Heart right ventricle (tissue), 16 donors: ENCODE results near the gene FAM234B. TPM values are rescaled to one million over a fixed set of nuclear protein-coding genes. Genes with fewer than 3 reads are reported as not detected.

Experiments used
- ATAC-seq, 8 donors: fragments of 200-7000 bp; cut with Tn5 transposase; one replicate each; pipeline ENCODE4 v1.9.1; 2020; ENCODE audit warnings: mild to moderate bottlenecking in 8 of 8, moderate library complexity in 8 of 8, moderate number of reproducible peaks in 1 of 8
- DNase-seq, 2 donors: peaks; one replicate each; pipeline ENCODE4 v3.0.0-alpha.2; 2020
- H3K27ac ChIP-seq, 10 donors: fragments of 200-600 bp; sonication (generic) in 2 of 10; one replicate each; pipeline versions ENCODE4 v1.5.0 to v1.8.0; 2020 to 2022; ENCODE audit warnings: mild to moderate bottlenecking in 3 of 10
- H3K27me3 ChIP-seq, 7 donors: fragments of 200-600 bp; one replicate each; pipeline ENCODE4 v1.8.0; 2021 to 2022; ENCODE audit warnings: mild to moderate bottlenecking in 2 of 7
- H3K36me3 ChIP-seq, 9 donors: fragments of 200-600 bp; sonication (generic) in 1 of 9; one replicate each; pipeline versions ENCODE4 v1.5.0 to v1.8.0; 2020 to 2022; ENCODE audit warnings: mild to moderate bottlenecking in 2 of 9
- H3K4me1 ChIP-seq, 9 donors: fragments of 200-600 bp; sonication (generic) in 1 of 9; one replicate each; pipeline versions ENCODE4 v1.5.0 to v1.8.0; 2020 to 2022; ENCODE audit warnings: mild to moderate bottlenecking in 4 of 9
- H3K4me3 ChIP-seq, 10 donors: fragments of 200-600 bp; sonication (generic) in 2 of 10; one replicate each; pipeline versions ENCODE4 v1.5.0 to v1.8.0; 2020 to 2022; ENCODE audit warnings: mild to moderate bottlenecking in 7 of 10, moderate library complexity in 2 of 10
- H3K9me3 ChIP-seq, 11 donors: fragments of 200-600 bp in 10 of 11; sonication (generic) in 2 of 11; one replicate each; pipeline versions ENCODE4 v1.5.0 to v1.8.0; 2013 to 2022; ENCODE audit warnings: mild to moderate bottlenecking in 2 of 11, control low read depth in 1 of 11, moderate library complexity in 1 of 11
- CTCF ChIP-seq, 9 donors: fragments of 200-600 bp; sonication (generic) in 2 of 9; IDR thresholded peaks; one replicate each; pipeline versions ENCODE4 v1.5.0 to v1.8.0; 2021 to 2022; ENCODE audit warnings: antibody characterized with exemption in 9 of 9, mild to moderate bottlenecking in 5 of 9, moderate library complexity in 1 of 9
- WGBS, 2 donors: extraction: QIAGEN DNeasy Blood & Tissue Kit; methylation state at CpG; one replicate each; pipeline ENCODE4 v1.1.7; 2013; ENCODE audit warnings: inconsistent platforms in 1 of 2; 5-methylcytosine and 5-hydroxymethylcytosine counted together
- intact Hi-C, 10 donors: fragments of 100-400 bp; cut with DNase I; formaldehyde crosslinking; loops; one replicate each; pipeline versions ENCODE4 v1.11.1 to v1.14.2; 2022
- polyA plus RNA-seq, 2 donors: library from polyadenylated mRNA; stranded (reverse); fragments of 200-250 nt; gene quantifications; one replicate each; pipeline ENCODE4 v1.2.3, GENCODE V29; 2013
- total RNA-seq, 10 donors: library from RNA; stranded (reverse); fragmentation: NEBNext Ultra II Directional in 3 of 10; extraction: Animal tissue kit (Norgen Biotek cat#: 25700) in 3 of 10; gene quantifications; one replicate each; pipeline versions ENCODE4 v1.2.1 to v1.2.4, GENCODE V29; 2021 to 2023
- donor health status: Arrhythmogenic right ventricular cardiomyopathy.
- donor health status: ischemic (EF 13 %, LVEDD 7.1; RV severe dilation, severe dysfunction).
- donor health status: healthy with polysubstance abuse.
- donor health status: DM: no; HTN: yes; CAD: no.
- donor health status: DM: no; HTN: no; CAD: no.
- donor health status: ischemic (EF 25% LVEDD 6.9; RV normal size, moderate dysfunction).
- donor health status: ischemic (EF 25% LVEDD 5.7; RV mildly dilated, moderate dysfunction).
- donor health status: healthy.
- donor health status: DM: yes; HTN: yes; CAD: no.
- donor health status: Ischemic cardiomyopathy.
- donor health status: ischemic (EF 35%, LVEDD 5.7; RV mildly dilated, moderate dysfunction).
- donor health status: nonischemic (EF 11% LVEDD 7.7; RV severe dilation, severe dysfunction).
- donor health status: DM: yes; HTN: yes; CAD: no.
- donor health status: PGD.
- donor health status: ischemic (EF 29% LVEDD 5.4; RV normal size, mild dysfunction).
- donor health status: nonischemic (EF 23%, LVEDD 6.1; RV moderate dilation, normal function).

The FAM234B gene
- total and polyA plus RNA-seq, 12 donors = 0.59 to 3.6 (median 2.2) TPM

GRCh38 chr12:13008741-13009380 lies 35.3 kb upstream of the FAM234B start:
- Histone ChIP-seq H3K4me3 (no peak overlapping the region), H3K27me3 (peaks cover 0 to 5% (median 0%) of the 10 kb centered on the region in 7 donors), H3K4me1 (no peaks in the 10 kb centered on the region), H3K27ac (no peak overlapping the region), H3K9me3 (no peaks in the 10 kb centered on the region), H3K36me3 (no peaks in the 10 kb centered on the region)
- intact Hi-C loops = loop anchor here in 2 of 10 donors (10.0 kb wide), 1 partner anchor 206 kb away; no protein-coding TSS in a partner anchor
- DNase-seq (no peak), ATAC-seq (no peak)
- TF ChIP-seq CTCF (IDR thresholded peaks at IDR 0.05) = no peak
- WGBS, 2 donors = 81% methylated on average over 5 of the region's 5 CpGs

DNA sequence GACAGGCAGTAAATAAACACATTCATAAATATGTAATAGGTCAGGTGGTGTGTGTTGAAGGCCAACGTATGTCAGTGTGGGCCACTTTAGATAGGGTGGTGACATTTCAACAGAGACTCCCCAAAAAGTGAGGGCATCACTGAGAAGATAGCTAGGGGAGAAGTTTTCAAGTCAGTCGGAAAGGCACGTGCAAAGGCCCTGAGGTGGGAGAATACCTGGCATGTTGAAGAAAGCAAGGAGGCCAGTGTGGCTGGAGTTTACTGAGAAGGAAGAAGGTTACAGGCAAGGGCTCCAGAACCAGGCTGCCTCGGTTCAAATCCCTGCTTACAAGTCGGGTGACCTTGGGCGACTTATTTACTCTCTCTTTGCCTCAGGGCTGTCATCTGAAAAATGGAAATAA lies 33.1 kb upstream of the FAM234B start:
- ATAC-seq (no peak), DNase-seq (no peak)
- WGBS, 2 donors = 93 to 97% methylated on average over 6 of the region's 6 CpGs
- Histone ChIP-seq H3K9me3 (no peaks in the 10 kb centered on the region), H3K4me1 (no peaks in the 10 kb centered on the region), H3K36me3 (no peaks in the 10 kb centered on the region), H3K27ac (no peak overlapping the region), H3K4me3 (no peak overlapping the region), H3K27me3 (peaks cover 0 to 5% (median 0%) of the 10 kb centered on the region in 7 donors)
- intact Hi-C loops = no loop called here
- TF ChIP-seq CTCF (IDR thresholded peaks at IDR 0.05) = no peak

DNA sequence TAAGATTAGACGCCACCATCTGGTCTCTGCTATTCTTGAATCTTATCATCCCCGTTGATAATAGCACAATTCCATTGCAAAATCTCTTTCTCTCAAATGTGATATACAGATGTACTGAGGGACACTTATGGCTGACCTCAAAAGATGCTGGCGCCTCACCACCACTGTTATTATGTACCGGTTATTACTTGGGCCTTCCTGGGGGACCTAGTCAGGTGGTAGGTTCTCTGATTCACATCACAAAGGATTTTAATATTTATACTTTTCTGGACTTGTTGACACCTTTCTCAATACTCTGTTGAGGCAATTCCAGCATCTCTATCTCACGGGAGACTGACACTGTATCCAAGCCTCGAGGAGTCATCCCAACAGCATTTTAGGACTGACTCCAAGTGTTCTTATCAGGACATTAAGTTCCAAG lies 21.3 kb upstream of the FAM234B start:
- Histone ChIP-seq H3K4me3 (no peak overlapping the region), H3K36me3 (no peaks in the 10 kb centered on the region), H3K27me3 (peaks cover 0 to 3% (median 0%) of the 10 kb centered on the region in 7 donors), H3K27ac (no peak overlapping the region), H3K9me3 (no peaks in the 10 kb centered on the region), H3K4me1 (peaks cover 0 to 13% (median 0%) of the 10 kb centered on the region in 9 donors)
- ATAC-seq (peak in 2 of 8 donors; percentile 20 to 39), DNase-seq (no peak)
- TF ChIP-seq CTCF (IDR thresholded peaks at IDR 0.05) = no peak
- intact Hi-C loops = loop anchor here in 6 of 10 donors (2.0 to 10.0 kb wide), 5 partner anchors 72 to 212 kb away; no protein-coding TSS in a partner anchor
- WGBS, 2 donors = 57 to 59% methylated on average over 6 of the region's 6 CpGs

- Histone ChIP-seq H3K36me3 (no peaks in the 10 kb centered on the region), H3K27me3 (peaks cover 0 to 3% (median 0%) of the 10 kb centered on the region in 7 donors), H3K27ac (no peak overlapping the region), H3K4me3 (no peak overlapping the region), H3K9me3 (no peaks in the 10 kb centered on the region), H3K4me1 (peaks cover 0 to 13% (median 0%) of the 10 kb centered on the region in 9 donors)
- intact Hi-C loops = loop anchor here in 6 of 10 donors (2.0 to 10.0 kb wide), 5 partner anchors 71 to 211 kb away; no protein-coding TSS in a partner anchor
- peak in 6 of 9 donors; percentile 18 to 67 (median 44) for TF ChIP-seq CTCF (IDR thresholded peaks at IDR 0.05)
- ATAC-seq = peak in 4 of 8 donors; percentile 67 to 84 (median 72)
- DNase-seq = peak in 1 of 2 donors; percentile 15
- WGBS, 2 donors = 58 to 73% methylated on average over 6 of the region's 6 CpGs
Measured at GRCh38 chr12:13023811-13024530, 20.2 kb upstream of the FAM234B start.
